HG03442 (cell line): ENCODE results near the gene ZFYVE26.
"Not testable (repeated sequence)": the region's sequence is repeated elsewhere in the genome, so short reads cannot be mapped to it uniquely, and the experiment has no call there.

Experiments used
- ATAC-seq: cut with Tn5 transposase; IDR thresholded peaks from one replicate; pipeline ENCODE4 v1.9.1; 2021; ENCODE audit warnings: mild to moderate bottlenecking, moderate library complexity; ENCODE audit not compliant: unreplicated experiment

The ZFYVE26 gene

GRCh38 chr14:67717048-67717447, 99.3 kb downstream of the ZFYVE26 start:
- no peak for ATAC-seq

GRCh38 chr14:67710209-67710608, 106.2 kb downstream of the ZFYVE26 start:
- ATAC-seq = no peak

GRCh38 chr14:67709796-67710195, 106.6 kb downstream of the ZFYVE26 start:
- ATAC-seq = not testable (repeated sequence)

GRCh38 chr14:67709346-67709745, 107.0 kb downstream of the ZFYVE26 start:
- ATAC-seq = not testable (repeated sequence)

- ATAC-seq = no peak
Observed at GRCh38 chr14:67705211-67705610, 111.2 kb downstream of the ZFYVE26 start.

GRCh38 chr14:67704484-67705089, 111.8 kb downstream of the ZFYVE26 start:
- ATAC-seq = no peak

GRCh38 chr14:67703997-67704396, 112.4 kb downstream of the ZFYVE26 start:
- no peak for ATAC-seq

GRCh38 chr14:67701492-67701891, 114.9 kb downstream of the ZFYVE26 start, which contains the start of gene RDH12:
RDH12 (plus strand) TSS chr14:67701886; CDS start chr14:67722643, 20,757 bp downstream.
- not testable (repeated sequence) for ATAC-seq

GRCh38 chr14:67698179-67698578, 118.2 kb downstream of the ZFYVE26 start:
- ATAC-seq = no peak

- ATAC-seq = no peak
Observed at GRCh38 chr14:67697006-67697405, 119.4 kb downstream of the ZFYVE26 start.
